Progenitor cell of endocrine pancreas (in vitro differentiated cells): ENCODE measurements around the gene RBP4. TPM values are rescaled to one million over a fixed set of nuclear protein-coding genes. Genes with fewer than 3 reads are reported as not detected.
A peak's percentile ranks its signal among the peaks of the same experiment; 100 is the strongest.

Source experiments
- DNase-seq: peaks from one replicate; pipeline ENCODE4 v3.0.0; 2021; ENCODE audit warnings: low spot score; ENCODE audit not compliant: unreplicated experiment
- H3K27ac Mint-ChIP-seq: 2 replicates; pipeline ENCODE4 v1.8.0; 2021; ENCODE audit warnings: mild to moderate bottlenecking, moderate library complexity, mixed read lengths
- H3K27me3 Mint-ChIP-seq: 2 replicates; pipeline ENCODE4 v1.8.0; 2021; ENCODE audit warnings: mixed read lengths
- H3K36me3 Mint-ChIP-seq: 2 replicates; pipeline ENCODE4 v1.8.0; 2022; ENCODE audit warnings: mixed read lengths; ENCODE audit not compliant: insufficient read depth
- H3K4me1 Mint-ChIP-seq: 2 replicates; pipeline ENCODE4 v1.8.0; 2021; ENCODE audit warnings: low read depth, mixed read lengths
- H3K4me3 Mint-ChIP-seq: 2 replicates; pipeline ENCODE4 v1.8.0; 2021; ENCODE audit warnings: low read depth, mild to moderate bottlenecking, moderate library complexity, mixed read lengths
- H3K9me3 Mint-ChIP-seq: 2 replicates; pipeline ENCODE4 v1.8.0; 2021; ENCODE audit warnings: low read depth, mixed read lengths
- CTCF ChIP-seq: fragments of 200-600 bp; sonication (generic); IDR thresholded peaks from one replicate; pipeline ENCODE4 v1.5.0; 2021; ENCODE audit warnings: antibody characterized with exemption, mild to moderate bottlenecking; ENCODE audit not compliant: unreplicated experiment
- total RNA-seq: library from RNA; stranded (reverse); gene quantifications from 2 replicates; pipeline ENCODE4 v1.2.1, GENCODE V29; 2021

Gene RBP4
- total RNA-seq, 1 donor from 2014 or later: 0.72 TPM

GRCh38 chr10:93596539-93596938, 4.5 kb downstream of the RBP4 start:
- no peak overlapping the region for H3K27ac Mint-ChIP-seq
- TF ChIP-seq CTCF: no peak
- DNase-seq: no peak
- H3K4me1 Mint-ChIP-seq: peaks cover 5% of the 10 kb centered on the region
- H3K9me3 Mint-ChIP-seq: no peaks in the 10 kb centered on the region
- H3K4me3 Mint-ChIP-seq: no peak overlapping the region
- H3K27me3 Mint-ChIP-seq: peaks cover 38% of the 10 kb centered on the region
- H3K36me3 Mint-ChIP-seq: no peaks in the 10 kb centered on the region

GRCh38 chr10:93595378-93596161, 5.5 kb downstream of the RBP4 start:
- peaks cover 39% of the 10 kb centered on the region for H3K27me3 Mint-ChIP-seq
- H3K4me3 Mint-ChIP-seq: no peak overlapping the region
- no peak for TF ChIP-seq CTCF
- H3K9me3 Mint-ChIP-seq: no peaks in the 10 kb centered on the region
- no peaks in the 10 kb centered on the region for H3K36me3 Mint-ChIP-seq
- no peak for DNase-seq
- H3K27ac Mint-ChIP-seq: peak overlapping the region; percentile 63
- peaks cover 7% of the 10 kb centered on the region for H3K4me1 Mint-ChIP-seq

GRCh38 chr10:93594518-93594917, 6.5 kb downstream of the RBP4 start:
- H3K9me3 Mint-ChIP-seq: no peaks in the 10 kb centered on the region
- no peak for TF ChIP-seq CTCF
- no peak overlapping the region for H3K27ac Mint-ChIP-seq
- H3K36me3 Mint-ChIP-seq: no peaks in the 10 kb centered on the region
- peaks cover 7% of the 10 kb centered on the region for H3K4me1 Mint-ChIP-seq
- DNase-seq: no peak
- H3K27me3 Mint-ChIP-seq: peaks cover 32% of the 10 kb centered on the region
- no peak overlapping the region for H3K4me3 Mint-ChIP-seq

GRCh38 chr10:93593749-93594148, 7.3 kb downstream of the RBP4 start:
- no peaks in the 10 kb centered on the region for H3K36me3 Mint-ChIP-seq
- no peak overlapping the region for H3K27ac Mint-ChIP-seq
- TF ChIP-seq CTCF: no peak
- H3K4me3 Mint-ChIP-seq: no peak overlapping the region
- H3K9me3 Mint-ChIP-seq: no peaks in the 10 kb centered on the region
- DNase-seq: no peak
- peaks cover 35% of the 10 kb centered on the region for H3K27me3 Mint-ChIP-seq
- peaks cover 7% of the 10 kb centered on the region for H3K4me1 Mint-ChIP-seq

- no peak overlapping the region for H3K27ac Mint-ChIP-seq
- H3K36me3 Mint-ChIP-seq: no peaks in the 10 kb centered on the region
- no peaks in the 10 kb centered on the region for H3K9me3 Mint-ChIP-seq
- peaks cover 32% of the 10 kb centered on the region for H3K27me3 Mint-ChIP-seq
- peaks cover 7% of the 10 kb centered on the region for H3K4me1 Mint-ChIP-seq
- TF ChIP-seq CTCF: no peak
- no peak overlapping the region for H3K4me3 Mint-ChIP-seq
- no peak for DNase-seq
Observed at GRCh38 chr10:93593254-93593653, 7.8 kb downstream of the RBP4 start.
